H9 (cell line): ENCODE measurements around the gene CLMN. TPM values are rescaled to one million over a fixed set of nuclear protein-coding genes. Genes with fewer than 3 reads are reported as not detected.

Source experiments
- DNase-seq: peaks from one replicate; pipeline ENCODE4 v3.0.0-alpha.2; 2017
- H2AFZ ChIP-seq: one replicate; pipeline ENCODE4 v1.6.1; 2013; ENCODE audit warnings: mild to moderate bottlenecking, low read length, control low read depth, moderate library complexity
- H2AK5ac ChIP-seq: 2 replicates; pipeline ENCODE4 v1.6.1; 2013; ENCODE audit warnings: low read length, control low read depth, mixed read lengths; ENCODE audit not compliant: insufficient read length
- H2BK120ac ChIP-seq: one replicate; pipeline ENCODE4 v1.6.1; 2013; ENCODE audit warnings: low read depth, mild to moderate bottlenecking, low read length, control low read depth, inconsistent platforms; ENCODE audit not compliant: poor library complexity, severe bottlenecking
- H2BK12ac ChIP-seq: 2 replicates; pipeline ENCODE4 v1.6.1; 2013; ENCODE audit warnings: low read length, control low read depth, mixed read lengths, low read depth; ENCODE audit not compliant: insufficient read length
- H2BK15ac ChIP-seq: 2 replicates; pipeline ENCODE4 v1.6.1; 2013; ENCODE audit warnings: low read depth, low read length, control low read depth
- H2BK20ac ChIP-seq: one replicate; pipeline ENCODE4 v1.6.1; 2013; ENCODE audit warnings: low read depth, mild to moderate bottlenecking, low read length, control low read depth, inconsistent platforms; ENCODE audit not compliant: poor library complexity, severe bottlenecking
- H2BK5ac ChIP-seq: 2 replicates; pipeline ENCODE4 v1.6.1; 2013; ENCODE audit warnings: low read length, control low read depth, mixed read lengths; ENCODE audit not compliant: insufficient read length
- H3K14ac ChIP-seq: 2 replicates; pipeline ENCODE4 v1.6.1; 2013; ENCODE audit warnings: low read length, control low read depth; ENCODE audit not compliant: insufficient read depth
- H3K18ac ChIP-seq: 2 replicates; pipeline ENCODE4 v1.6.1; 2013; ENCODE audit warnings: low read depth, mild to moderate bottlenecking, mixed read lengths, low read length, control low read depth; ENCODE audit not compliant: insufficient read length
- H3K23ac ChIP-seq: 2 replicates; pipeline ENCODE4 v1.6.1; 2013; ENCODE audit warnings: low read length, control low read depth, mixed read lengths, low read depth; ENCODE audit not compliant: insufficient read length
- H3K23me2 ChIP-seq: 2 replicates; pipeline ENCODE4 v1.6.1; 2013; ENCODE audit warnings: low read depth, mild to moderate bottlenecking, mixed read lengths, low read length, control low read depth; ENCODE audit not compliant: insufficient read length, poor library complexity, severe bottlenecking
- H3K27ac ChIP-seq: 2 replicates; pipeline ENCODE4 v1.5.1; 2013; ENCODE audit warnings: low read length, control low read depth, mixed read lengths, low read depth; ENCODE audit not compliant: insufficient read length
- H3K27me3 ChIP-seq: 2 replicates; pipeline ENCODE4 v1.6.1; 2013; ENCODE audit warnings: low read length, control low read depth, inconsistent platforms; ENCODE audit not compliant: insufficient read depth
- H3K4ac ChIP-seq: 2 replicates; pipeline ENCODE4 v1.6.1; 2013; ENCODE audit warnings: low read depth, mild to moderate bottlenecking, control low read depth, inconsistent platforms, low read length, moderate library complexity
- H3K4me1 ChIP-seq: 2 replicates; pipeline ENCODE4 v1.6.1; 2013; ENCODE audit warnings: low read length, control low read depth, inconsistent platforms; ENCODE audit not compliant: insufficient read depth
- H3K4me2 ChIP-seq: 2 replicates; pipeline ENCODE4 v1.6.1; 2013; ENCODE audit warnings: low read length, control low read depth, mixed read lengths; ENCODE audit not compliant: insufficient read length, insufficient read depth
- H3K56ac ChIP-seq: 2 replicates; pipeline ENCODE4 v1.6.1; 2013; ENCODE audit warnings: low read depth, mild to moderate bottlenecking, mixed read lengths, low read length, control low read depth; ENCODE audit not compliant: insufficient read length
- H3K79me1 ChIP-seq: 2 replicates; pipeline ENCODE4 v1.6.1; 2013; ENCODE audit warnings: low read depth, mild to moderate bottlenecking, moderate library complexity, low read length, control low read depth, inconsistent platforms; ENCODE audit not compliant: insufficient read depth, poor library complexity, severe bottlenecking
- H3K79me2 ChIP-seq: 2 replicates; pipeline ENCODE4 v1.6.1; 2013; ENCODE audit warnings: low read length, control low read depth, inconsistent platforms; ENCODE audit not compliant: insufficient read depth
- H3K9ac ChIP-seq: 2 replicates; pipeline ENCODE4 v1.6.1; 2013; ENCODE audit warnings: low read length, control low read depth, mixed read lengths; ENCODE audit not compliant: insufficient read length; ENCODE audit errors: extremely low read depth
- H3K9me3 ChIP-seq: one replicate; pipeline ENCODE4 v1.6.1; 2013; ENCODE audit warnings: low read depth, low read length, inconsistent platforms; ENCODE audit not compliant: control insufficient read depth
- H3T11ph ChIP-seq: one replicate; pipeline ENCODE4 v1.6.1; 2013; ENCODE audit warnings: mild to moderate bottlenecking, low read length, control low read depth, inconsistent platforms
- H4K20me1 ChIP-seq: one replicate; pipeline ENCODE4 v1.6.1; 2013; ENCODE audit not compliant: control insufficient read depth, insufficient read length, insufficient read depth
- H4K5ac ChIP-seq: 2 replicates; pipeline ENCODE4 v1.6.1; 2013; ENCODE audit warnings: low read depth, mild to moderate bottlenecking, mixed read lengths, low read length, control low read depth; ENCODE audit not compliant: insufficient read length
- H4K8ac ChIP-seq: replicated peaks from 2 replicates; pipeline ENCODE4 v1.6.1; 2013; ENCODE audit warnings: low read length, control low read depth, mixed read lengths, low read depth; ENCODE audit not compliant: insufficient read length
- H4K91ac ChIP-seq: 2 replicates; pipeline ENCODE4 v1.6.1; 2013; ENCODE audit warnings: low read depth, mild to moderate bottlenecking, moderate library complexity, mixed read lengths, low read length, control low read depth; ENCODE audit not compliant: insufficient read length
- H3K27ac Mint-ChIP-seq, 3 experiments: 2 replicates in 2 of 3; 3 replicates in 1 of 3; pipeline ENCODE4 v1.8.0; 2020 to 2021; ENCODE audit warnings: mixed read lengths in 3 of 3, mild to moderate bottlenecking in 1 of 3, moderate library complexity in 1 of 3
- H3K27me3 Mint-ChIP-seq: 2 replicates; pipeline ENCODE4 v1.8.0; 2021; ENCODE audit warnings: low read depth, mild to moderate bottlenecking, moderate library complexity, mixed read lengths
- H3K36me3 Mint-ChIP-seq, 3 experiments: 2 replicates in 2 of 3; 3 replicates in 1 of 3; pipeline ENCODE4 v1.8.0; 2020 to 2021; ENCODE audit warnings: low read depth in 3 of 3, mixed read lengths in 3 of 3; ENCODE audit not compliant: insufficient read depth in 1 of 3
- H3K4me1 Mint-ChIP-seq, 2 experiments: 2 replicates each; pipeline ENCODE4 v1.8.0; 2020; ENCODE audit warnings: mixed read lengths in 2 of 2
- H3K4me3 Mint-ChIP-seq, 2 experiments: 2 replicates in 1 of 2; 3 replicates in 1 of 2; pipeline ENCODE4 v1.8.0; 2020 to 2021; ENCODE audit warnings: mild to moderate bottlenecking in 2 of 2, mixed read lengths in 2 of 2, moderate library complexity in 1 of 2
- H3K9me3 Mint-ChIP-seq, 2 experiments: 2 replicates in 1 of 2; 3 replicates in 1 of 2; pipeline ENCODE4 v1.8.0; 2020; ENCODE audit warnings: mild to moderate bottlenecking in 2 of 2, mixed read lengths in 2 of 2, moderate library complexity in 1 of 2
- WGBS: extraction: QIAGEN DNeasy Blood & Tissue Kit; methylation state at CpG from one replicate; pipeline ENCODE4 v1.1.7; 2013; ENCODE audit warnings: missing lambda C conversion rate, low lambda C conversion rate, mixed read lengths; ENCODE audit not compliant: insufficient read length; ENCODE audit errors: extremely low coverage; 5-methylcytosine and 5-hydroxymethylcytosine counted together
- total RNA-seq: library from RNA; stranded (reverse); gene quantifications from 2 replicates; pipeline ENCODE4 v1.2.1, GENCODE V29; 2021
- TF ChIP-seq, protein P1 (sequence below): fragments of 200-600 bp; sonication (generic); conservative IDR thresholded peaks from 3 replicates; pipeline ENCODE4 v1.8.0; 2021; ENCODE audit warnings: antibody characterized with exemption, mild to moderate bottlenecking

CLMN gene
- total RNA-seq, 1 experiment from 2014 or later = 7.6 TPM

DNA sequence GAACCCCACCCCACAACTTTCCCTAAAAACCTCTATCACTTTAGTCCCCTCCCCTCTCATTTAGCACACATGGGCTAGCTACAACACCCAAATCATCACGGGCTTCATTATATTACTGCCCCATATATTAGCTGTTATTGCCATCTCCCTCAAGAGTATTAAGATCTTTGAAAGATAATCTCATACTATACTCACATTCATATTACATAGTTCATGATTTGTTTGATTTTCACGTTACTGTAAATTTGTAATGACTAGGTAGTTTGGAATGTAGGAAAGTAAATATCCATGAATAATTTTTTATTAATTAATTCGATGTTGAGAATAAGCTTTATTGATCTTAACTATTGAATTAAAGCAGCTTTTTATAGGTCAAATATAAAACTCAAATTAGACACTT lies 170.3 kb downstream of the CLMN start:
- Mint-ChIP-seq H3K36me3 (peaks cover 9 to 22% (median 19%) of the 10 kb centered on the region in 3 experiments), H3K9me3 (peaks cover 5 to 16% of the 10 kb centered on the region in 2 experiments; a peak in 4 of 5 replicates), H3K27me3 (no peaks in the 10 kb centered on the region), H3K4me1 (peaks cover 55 to 67% of the 10 kb centered on the region in 2 experiments), H3K4me3 (no peak overlapping the region), H3K27ac (no peak overlapping the region)
- H3K14ac ChIP-seq = no peak overlapping the region
- H2BK5ac ChIP-seq = no peak overlapping the region
- TF ChIP-seq, protein P1, sequence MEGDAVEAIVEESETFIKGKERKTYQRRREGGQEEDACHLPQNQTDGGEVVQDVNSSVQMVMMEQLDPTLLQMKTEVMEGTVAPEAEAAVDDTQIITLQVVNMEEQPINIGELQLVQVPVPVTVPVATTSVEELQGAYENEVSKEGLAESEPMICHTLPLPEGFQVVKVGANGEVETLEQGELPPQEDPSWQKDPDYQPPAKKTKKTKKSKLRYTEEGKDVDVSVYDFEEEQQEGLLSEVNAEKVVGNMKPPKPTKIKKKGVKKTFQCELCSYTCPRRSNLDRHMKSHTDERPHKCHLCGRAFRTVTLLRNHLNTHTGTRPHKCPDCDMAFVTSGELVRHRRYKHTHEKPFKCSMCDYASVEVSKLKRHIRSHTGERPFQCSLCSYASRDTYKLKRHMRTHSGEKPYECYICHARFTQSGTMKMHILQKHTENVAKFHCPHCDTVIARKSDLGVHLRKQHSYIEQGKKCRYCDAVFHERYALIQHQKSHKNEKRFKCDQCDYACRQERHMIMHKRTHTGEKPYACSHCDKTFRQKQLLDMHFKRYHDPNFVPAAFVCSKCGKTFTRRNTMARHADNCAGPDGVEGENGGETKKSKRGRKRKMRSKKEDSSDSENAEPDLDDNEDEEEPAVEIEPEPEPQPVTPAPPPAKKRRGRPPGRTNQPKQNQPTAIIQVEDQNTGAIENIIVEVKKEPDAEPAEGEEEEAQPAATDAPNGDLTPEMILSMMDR = no peak
- H2AK5ac ChIP-seq = no peak overlapping the region
- H3K56ac ChIP-seq = no peak overlapping the region
- no peak overlapping the region for H3K9ac ChIP-seq
- H3K79me1 ChIP-seq = no peaks in the 10 kb centered on the region
- no peak overlapping the region for H3K27ac ChIP-seq
- no peak overlapping the region for H4K91ac ChIP-seq
- no peaks in the 10 kb centered on the region for H4K20me1 ChIP-seq
- no CpG with 5 or more reads among the region's 3 CpGs for WGBS
- no peak overlapping the region for H3K18ac ChIP-seq
- H3K23me2 ChIP-seq = no peaks in the 10 kb centered on the region
- no peak overlapping the region for H2BK12ac ChIP-seq
- no peak overlapping the region for H3K23ac ChIP-seq
- H2AFZ ChIP-seq = no peak overlapping the region
- no peak for DNase-seq
- H3T11ph ChIP-seq = no peak overlapping the region
- H2BK15ac ChIP-seq = no peak overlapping the region
- H4K8ac ChIP-seq = no peak overlapping the region
- H2BK20ac ChIP-seq = no peak overlapping the region
- H4K5ac ChIP-seq = no peak overlapping the region
- peaks cover 12% of the 10 kb centered on the region; the same call in 1 of the 2 replicates for H3K4me1 ChIP-seq
- H3K4ac ChIP-seq = no peak overlapping the region
- no peak overlapping the region for H2BK120ac ChIP-seq
- H3K4me2 ChIP-seq = no peak overlapping the region
- peaks cover 25% of the 10 kb centered on the region; the same call in 1 of the 2 replicates for H3K79me2 ChIP-seq
- no peaks in the 10 kb centered on the region for H3K9me3 ChIP-seq
- no peaks in the 10 kb centered on the region for H3K27me3 ChIP-seq
